ENCODE results near the gene RAC2. TPM values are rescaled to one million over a fixed set of nuclear protein-coding genes. Genes with fewer than 3 reads are reported as not detected.

RAC2 gene
- total and polyA plus RNA-seq, 9 of the 15 experiments (the other 6 are each of a cell fraction or from before 2014, with no cell fraction given): 22.7 to 103 (median 43.3) TPM

GRCh38 chr22:37239336-37240239 is 4.5 kb downstream of the RAC2 start (continued):
- TF ChIP-seq PHTF2 (CRISPR knock-in tag; IDR thresholded peaks at IDR 0.05) (no peak), GTF2F1 (IDR thresholded peaks at IDR 0.05; ENCODE audit: low read depth, low read length) (no peak), TOE1 (IDR thresholded peaks at IDR 0.05; ENCODE audit: borderline replicate concordance) (no peak), TOE1 (CRISPR knock-in tag; IDR thresholded peaks at IDR 0.05; ENCODE audit: borderline replicate concordance, low read depth) (no peak), ZNF408 (CRISPR knock-in tag; IDR thresholded peaks at IDR 0.05; ENCODE audit: low read depth) (no peak)

- ChIA-PET POLR2A (interaction anchor here (0.9 kb wide), 1 partner anchor 22 kb away, joined by 3 read pairs; no protein-coding TSS in a partner anchor), CTCF (ENCODE audit: low intra/inter-chr PET ratio) (no interaction called here)
- Histone ChIP-seq H3K4me1 (replicated peaks in 1 of 2; ENCODE audit: control insufficient read depth in 2 of 2, insufficient read depth in 2 of 2, low read length in 2 of 2) (peaks cover 13 to 29% of the 10 kb centered on the region in 2 experiments), H3K9ac (ENCODE audit: insufficient read depth in 1 of 2, low read depth in 2 of 2, low read length in 2 of 2) (peak overlapping the region in 1 of 2 experiments; percentile 45; a peak in 2 of 4 replicates), H3K27ac (ENCODE audit: extremely low read depth, low read depth, low read length) (no peak overlapping the region), H3K9me1 (ENCODE audit: control insufficient read depth, insufficient read depth, low read length) (no peaks in the 10 kb centered on the region), H3K4me3 (no peak overlapping the region), H4K20me1 (replicated peaks; ENCODE audit: control insufficient read depth, insufficient read depth, low read length) (peaks cover 3% of the 10 kb centered on the region), H3K27me3 (ENCODE audit: control insufficient read depth in 2 of 2, insufficient read depth in 2 of 2, low read length in 2 of 2) (no peaks in the 10 kb centered on the region), H3K79me2 (ENCODE audit: control insufficient read depth, insufficient read depth, low read length) (peaks cover 41% of the 10 kb centered on the region), H2AFZ (ENCODE audit: low read depth, low read length) (no peak overlapping the region), H3K36me3 (ENCODE audit: control insufficient read depth, insufficient read depth, low read length) (peaks cover 75% of the 10 kb centered on the region; the same call in 2 of the 3 replicates), H3K4me2 (ENCODE audit: insufficient read depth, low read length) (no peak overlapping the region), H3K9me3 (replicated peaks; ENCODE audit: control insufficient read depth, insufficient read depth, low read depth, low read length) (no peaks in the 10 kb centered on the region)
- DNase-seq (ENCODE audit: extremely low read depth in 1 of 4, low spot score in 3 of 4) (no peak), ATAC-seq (no peak), FAIRE-seq (no peak)
- 97% methylated on average over 11 of the region's 20 CpGs for WGBS (ENCODE audit: insufficient coverage, low coverage, missing lambda C conversion rate)
- peak; percentile 35; the same call in 1 of the 2 replicates for TF ChIP-seq ZNF316 (IDR thresholded peaks at IDR 0.05)
- TF ChIP-seq IRF2 (CRISPR knock-in tag; IDR thresholded peaks at IDR 0.05): no peak
- intact Hi-C loops (cut with micrococcal nuclease): no loop called here
- in situ Hi-C loops (cut with MboI): no loop called here
- BruUV-seq (replicated peaks): no TSS peak
Measured at GRCh38 chr22:37237371-37238268, 6.4 kb downstream of the RAC2 start.

Data from K562 (cell line).